H1 (cell line): Measurements from ENCODE around the gene ELOVL1. TPM values are rescaled to one million over a fixed set of nuclear protein-coding genes. Genes with fewer than 3 reads are reported as not detected.

Experiments
- CTCF ChIA-PET: fragments of 300-600 bp; sonication (Branson Sonifier 250); formaldehyde crosslinking; loops from one replicate; lab custom pipeline; 2021; ENCODE audit not compliant: partially characterized antibody; lab: Charles Lee
- POLR2A ChIA-PET: fragments of 300-600 bp; sonication (Branson Sonifier 250); formaldehyde crosslinking; loops from one replicate; lab custom pipeline; 2021; ENCODE audit warnings: inconsistent platforms; ENCODE audit not compliant: partially characterized antibody; lab: Charles Lee
- DNase-seq, 2 experiments: peaks; one replicate each; pipeline versions ENCODE4 v3.0.0 to v3.0.0-alpha.2; 2010 to 2022; ENCODE audit warnings: low spot score in 2 of 2, low read depth in 1 of 2, mixed read lengths in 1 of 2
- FAIRE-seq: peaks from 2 replicates; lab custom pipeline; 2011; peaks lifted over from hg19 to GRCh38; lab: Jason Lieb, UNC
- H2AFZ ChIP-seq: 2 replicates; pipeline ENCODE4 v1.8.1; 2012; ENCODE audit warnings: low read length, inconsistent platforms
- H2AK5ac ChIP-seq: 2 replicates; pipeline ENCODE4 v1.6.1; 2013; ENCODE audit warnings: low read depth, low read length
- H2BK120ac ChIP-seq: replicated peaks from 2 replicates; pipeline ENCODE3; 2013; ENCODE audit warnings: low read depth, low read length, inconsistent platforms
- H2BK12ac ChIP-seq: 2 replicates; pipeline ENCODE4 v1.6.1; 2013; ENCODE audit warnings: low read depth, low read length
- H2BK15ac ChIP-seq: 2 replicates; pipeline ENCODE4 v1.6.1; 2013; ENCODE audit warnings: low read length
- H2BK20ac ChIP-seq: 2 replicates; pipeline ENCODE4 v1.6.1; 2013; ENCODE audit warnings: low read length
- H2BK5ac ChIP-seq: 2 replicates; pipeline ENCODE4 v1.6.1; 2013; ENCODE audit warnings: low read depth, low read length
- H3K14ac ChIP-seq: 2 replicates; pipeline ENCODE4 v1.6.1; 2013; ENCODE audit warnings: inconsistent platforms; ENCODE audit not compliant: insufficient read length
- H3K18ac ChIP-seq: 2 replicates; pipeline ENCODE4 v1.6.1; 2013; ENCODE audit warnings: low read length; ENCODE audit errors: extremely low read depth
- H3K23ac ChIP-seq: 2 replicates; pipeline ENCODE4 v1.6.1; 2013; ENCODE audit warnings: inconsistent platforms; ENCODE audit not compliant: insufficient read length
- H3K23me2 ChIP-seq: 2 replicates; pipeline ENCODE4 v1.6.1; 2013; ENCODE audit warnings: low read depth, low read length
- H3K27ac ChIP-seq: 2 replicates; pipeline ENCODE4 v1.6.1; 2011; ENCODE audit warnings: low read depth, low read length, inconsistent platforms
- H3K27me3 ChIP-seq, 4 experiments: replicated peaks in 1 of 4; 1 replicate in 1 of 4; 2 replicates in 3 of 4; pipeline versions ENCODE4 v1.6.1 to v1.8.1; 2011 to 2013; ENCODE audit warnings: low read length in 3 of 4, mild to moderate bottlenecking in 3 of 4, inconsistent platforms in 2 of 4, mixed read lengths in 2 of 4, moderate library complexity in 1 of 4; ENCODE audit not compliant: control insufficient read depth in 3 of 4, insufficient read depth in 3 of 4; ENCODE audit errors: extremely low read depth in 1 of 4
- H3K36me3 ChIP-seq, 4 experiments: 2 replicates each; pipeline versions ENCODE4 v1.6.1 to v1.8.1; 2011 to 2013; ENCODE audit warnings: mild to moderate bottlenecking in 4 of 4, low read length in 3 of 4, moderate library complexity in 2 of 4, control low read depth in 1 of 4, inconsistent platforms in 1 of 4; ENCODE audit not compliant: insufficient read depth in 4 of 4, control insufficient read depth in 2 of 4
- H3K4ac ChIP-seq: replicated peaks from 2 replicates; pipeline ENCODE3; 2013; ENCODE audit warnings: low read length, low read depth, mixed read lengths, inconsistent platforms; ENCODE audit not compliant: insufficient read length
- H3K4me1 ChIP-seq, 4 experiments: replicated peaks in 1 of 4; 1 replicate in 1 of 4; 2 replicates in 3 of 4; pipeline versions ENCODE4 v1.6.1 to v1.8.1; 2011 to 2013; ENCODE audit warnings: low read length in 3 of 4, inconsistent platforms in 2 of 4, mixed read lengths in 1 of 4; ENCODE audit not compliant: insufficient read depth in 4 of 4, control insufficient read depth in 3 of 4
- H3K4me2 ChIP-seq, 2 experiments: 2 replicates each; pipeline versions ENCODE4 v1.6.1 to v1.8.1; 2011 to 2013; ENCODE audit warnings: low read depth in 2 of 2, low read length in 2 of 2, control low read depth in 1 of 2, inconsistent platforms in 1 of 2, mild to moderate bottlenecking in 1 of 2; ENCODE audit not compliant: insufficient read depth in 1 of 2
- H3K4me3 ChIP-seq, 4 experiments: fragments of 200-600, 300-600 bp in 1 of 4; sonication (generic), shearing (Covaris generic), sonication (Bioruptor Twin) in 1 of 4; 2 replicates each; pipeline versions ENCODE4 v1.5.1 to v1.8.1; 2011 to 2016; ENCODE audit warnings: low read length in 4 of 4, low read depth in 3 of 4, control low read depth in 2 of 4, inconsistent platforms in 2 of 4, mild to moderate bottlenecking in 2 of 4, mixed read lengths in 1 of 4, moderate library complexity in 1 of 4; ENCODE audit not compliant: insufficient read depth in 2 of 4; ENCODE audit errors: extremely low read depth in 1 of 4
- H3K56ac ChIP-seq: replicated peaks from 2 replicates; pipeline ENCODE3; 2013; ENCODE audit warnings: low read depth, mild to moderate bottlenecking, mixed read lengths, low read length, inconsistent platforms; ENCODE audit not compliant: insufficient read length
- H3K79me1 ChIP-seq: 2 replicates; pipeline ENCODE4 v1.6.1; 2013; ENCODE audit warnings: low read depth, low read length, control low read depth
- H3K79me2 ChIP-seq, 2 experiments: 2 replicates each; pipeline versions ENCODE4 v1.6.1 to v1.8.1; 2012 to 2013; ENCODE audit warnings: low read length in 2 of 2, mild to moderate bottlenecking in 2 of 2, inconsistent platforms in 1 of 2; ENCODE audit not compliant: insufficient read depth in 2 of 2, control insufficient read depth in 1 of 2
- H3K9ac ChIP-seq, 4 experiments: replicated peaks in 1 of 4; 1 replicate in 1 of 4; 2 replicates in 3 of 4; pipeline versions ENCODE4 v1.6.1 to v1.8.1; 2011 to 2013; ENCODE audit warnings: low read depth in 3 of 4, low read length in 3 of 4, control low read depth in 2 of 4, mild to moderate bottlenecking in 2 of 4, moderate library complexity in 2 of 4, inconsistent platforms in 1 of 4; ENCODE audit errors: extremely low read depth in 1 of 4
- H3K9me3 ChIP-seq, 2 experiments: 2 replicates each; pipeline versions ENCODE4 v1.6.1 to v1.8.1; 2012 to 2013; ENCODE audit warnings: mild to moderate bottlenecking in 2 of 2, moderate library complexity in 2 of 2, control low read depth in 1 of 2, inconsistent platforms in 1 of 2, low read depth in 1 of 2, low read length in 1 of 2, mixed read lengths in 1 of 2; ENCODE audit not compliant: insufficient read depth in 2 of 2
- H4K20me1 ChIP-seq, 2 experiments: replicated peaks in 1 of 2; 2 replicates each; pipeline versions ENCODE3 to v1.8.1; 2011 to 2013; ENCODE audit warnings: inconsistent platforms in 2 of 2, low read length in 2 of 2, mild to moderate bottlenecking in 1 of 2; ENCODE audit not compliant: insufficient read depth in 2 of 2, control insufficient read depth in 1 of 2
- H4K5ac ChIP-seq: 2 replicates; pipeline ENCODE4 v1.6.1; 2013; ENCODE audit warnings: low read length, low read depth, mixed read lengths, inconsistent platforms; ENCODE audit not compliant: insufficient read length
- H4K8ac ChIP-seq: 2 replicates; pipeline ENCODE4 v1.8.0; 2013; ENCODE audit warnings: mild to moderate bottlenecking, moderate library complexity, low read length, inconsistent platforms; ENCODE audit not compliant: insufficient read depth; ENCODE audit errors: extremely low read depth
- H4K91ac ChIP-seq: replicated peaks from 2 replicates; pipeline ENCODE3; 2013; ENCODE audit warnings: low read length, mixed read lengths, inconsistent platforms; ENCODE audit not compliant: insufficient read length
- ATF2 ChIP-seq: IDR thresholded peaks from 2 replicates; pipeline ENCODE4 v1.6.1; 2012; ENCODE audit warnings: low read length, inconsistent platforms
- CREB1 ChIP-seq: IDR thresholded peaks from 2 replicates; pipeline ENCODE4 v1.6.1; 2012; ENCODE audit warnings: inconsistent platforms
- EZH2 ChIP-seq: fragments of 200-600 bp; sonication (generic); IDR thresholded peaks from 2 replicates; pipeline ENCODE4 v1.7.1; 2012; ENCODE audit warnings: low read depth, mild to moderate bottlenecking, moderate library complexity, low read length, inconsistent platforms; ENCODE audit not compliant: severe bottlenecking
- JUND ChIP-seq: IDR thresholded peaks from 2 replicates; pipeline ENCODE4 v1.6.1; 2011; ENCODE audit warnings: mild to moderate bottlenecking, improper control_type of control experiment, low read length
- PHF8 ChIP-seq: fragments of 200-600 bp; sonication (generic); conservative IDR thresholded peaks from 2 replicates; pipeline ENCODE4 v1.7.1; 2012; ENCODE audit warnings: low read depth, mild to moderate bottlenecking, inconsistent platforms, low read length, moderate library complexity
- SAP30 ChIP-seq: fragments of 300-600 bp; sonication (generic); IDR thresholded peaks from 2 replicates; pipeline ENCODE4 v1.7.1; 2012; ENCODE audit warnings: low read length, moderate library complexity, mild to moderate bottlenecking, inconsistent platforms; ENCODE audit not compliant: insufficient read depth, insufficient replicate concordance
- SIN3A ChIP-seq, 2 experiments: IDR thresholded peaks in 1 of 2; conservative IDR thresholded peaks in 1 of 2; 2 replicates each; pipeline ENCODE4 v1.6.1; 2011 to 2012; ENCODE audit warnings: low read length in 2 of 2, improper control_type of control experiment in 1 of 2, low read depth in 1 of 2, mild to moderate bottlenecking in 1 of 2
- SP1 ChIP-seq: IDR thresholded peaks from 2 replicates; pipeline ENCODE4 v1.6.1; 2011; ENCODE audit warnings: low read depth, low read length
- TBP ChIP-seq: IDR thresholded peaks from 2 replicates; pipeline ENCODE4 v1.6.1; 2011; ENCODE audit warnings: low read depth, low read length, improper control_type of control experiment
- USF2 ChIP-seq: IDR thresholded peaks from 2 replicates; pipeline ENCODE4 v1.6.1; 2011; ENCODE audit warnings: low read length, improper control_type of control experiment
- ZNF274 ChIP-seq: IDR thresholded peaks from 2 replicates; pipeline ENCODE4 v1.7.0; 2012; ENCODE audit warnings: low read length, borderline replicate concordance; ENCODE audit errors: extremely low read depth
- WGBS, 2 experiments: shearing (Covaris generic) in 1 of 2; methylation state at CpG; one replicate each; pipeline versions ENCODE4 v1.1.6 to v1.1.7; 2013 to 2015; ENCODE audit warnings: low lambda C conversion rate in 2 of 2, mixed read lengths in 2 of 2, inconsistent platforms in 1 of 2, low coverage in 1 of 2, missing lambda C conversion rate in 1 of 2; ENCODE audit not compliant: insufficient replicate concordance in 2 of 2, insufficient coverage in 1 of 2, insufficient read length in 1 of 2; ENCODE audit errors: extremely low coverage in 1 of 2, missing lambda C conversion rate in 1 of 2; 5-methylcytosine and 5-hydroxymethylcytosine counted together
- polyA plus RNA-seq, 7 experiments: library from polyadenylated mRNA; depleted of rRNA in 3 of 7; stranded (reverse) in 5 of 7; unstranded in 2 of 7; fragments of >200 nt in 5 of 7; fragments of 200-250 nt in 2 of 7; gene quantifications; 1 replicate in 5 of 7; 2 replicates in 1 of 7; 4 replicates in 1 of 7; pipeline versions ENCODE4 v1.2.1 to v1.2.3, GENCODE V29; 2011 to 2013; ENCODE audit warnings: missing spikeins in 2 of 7, mixed read lengths in 2 of 7
- total RNA-seq: library from RNA; stranded (reverse); fragmentation: NEBNext Ultra II Directional; extraction: Animal tissue kit (Norgen Biotek cat#: 25700); gene quantifications from 2 replicates; pipeline ENCODE4 v1.2.1, GENCODE V29; 2021

The ELOVL1 gene
- total and polyA plus RNA-seq, 2 of the 8 experiments (the other 6 are each of a cell fraction or from before 2014, with no cell fraction given), result 28.5 to 68.1 TPM

- Histone ChIP-seq H2AK5ac (no peak overlapping the region), H3K4me1 (peaks cover 0 to 5% (median 0%) of the 10 kb centered on the region in 4 experiments; a peak in 1 of 7 replicates), H2BK15ac (no peak overlapping the region), H3K4me3 (no peak overlapping the region), H3K27me3 (no peaks in the 10 kb centered on the region; a peak in 1 of 7 replicates), H3K23me2 (no peaks in the 10 kb centered on the region), H3K79me2 (no peaks in the 10 kb centered on the region), H4K20me1 (no peaks in the 10 kb centered on the region), H3K27ac (no peak overlapping the region), H3K14ac (no peak overlapping the region), H3K4me2 (no peak overlapping the region), H3K4ac (no peak overlapping the region), H2AFZ (no peak overlapping the region), H3K9me3 (no peaks in the 10 kb centered on the region), H3K79me1 (no peaks in the 10 kb centered on the region), H4K91ac (no peak overlapping the region), H2BK20ac (no peak overlapping the region), H3K18ac (no peak overlapping the region), H2BK120ac (no peak overlapping the region), H3K23ac (no peak overlapping the region), H3K36me3 (no peaks in the 10 kb centered on the region), H4K5ac (no peak overlapping the region), H4K8ac (no peak overlapping the region), H2BK12ac (no peak overlapping the region), H2BK5ac (no peak overlapping the region), H3K56ac (no peak overlapping the region), H3K9ac (no peak overlapping the region)
- DNase-seq (no peak), FAIRE-seq (no peak)
- WGBS, 2 experiments, result 93% methylated on average over 5 of the region's 5 CpGs; no CpG with 5 or more reads in 1 of the 2 experiments
- CTCF ChIA-PET, result interaction anchor here (0.7 to 0.9 kb wide), 3 partner anchors 8 to 115 kb away, joined by 3 read pairs; no protein-coding TSS in a partner anchor
- POLR2A ChIA-PET, result interaction anchor here (0.8 kb wide), 1 partner anchor 44 kb away, joined by 3 read pairs; no protein-coding TSS in a partner anchor
- no peak for TF ChIP-seq SAP30
- TF ChIP-seq EZH2, result no peak
- no peak for TF ChIP-seq ZNF274
- TF ChIP-seq JUND, result no peak
- no peak for TF ChIP-seq ATF2
- no peak for TF ChIP-seq USF2
- TF ChIP-seq CREB1, result no peak
- no peak for TF ChIP-seq SP1
- no peak for TF ChIP-seq PHF8
- no peak for TF ChIP-seq SIN3A (conservative IDR thresholded peaks at IDR 0.05 in 1 of 2, IDR thresholded peaks at IDR 0.05 in 1 of 2; ENCODE audit: low read depth in 1 of 2, low read length in 2 of 2)
- no peak for TF ChIP-seq TBP
Measured at GRCh38 chr1:43314233-43314632, 53.6 kb downstream of the ELOVL1 start.
